ENCODE results near the gene CTSC. TPM values are rescaled to one million over a fixed set of nuclear protein-coding genes. Genes with fewer than 3 reads are reported as not detected.
A peak's percentile ranks its signal among the peaks of the same experiment; 100 is the strongest.

Gene CTSC
- polyA plus RNA-seq (2013, experiment 1 of 2; ENCODE audit: insufficient read length): 36.3 TPM
- 17.0 TPM for polyA plus RNA-seq (2013, experiment 2 of 2; ENCODE audit: insufficient read length)

- peak; percentile 81 for DNase-seq
Measured at GRCh38 chr11:88337181-88337986, at the start of gene CTSC. Gene CTSC, minus strand, starts transcription at chr11:88337736. Its CDS starts 64 bp downstream, at chr11:88337672.

- no peak for DNase-seq
Measured at GRCh38 chr11:88384669-88385005, 47.1 kb upstream of the CTSC start.

DNA sequence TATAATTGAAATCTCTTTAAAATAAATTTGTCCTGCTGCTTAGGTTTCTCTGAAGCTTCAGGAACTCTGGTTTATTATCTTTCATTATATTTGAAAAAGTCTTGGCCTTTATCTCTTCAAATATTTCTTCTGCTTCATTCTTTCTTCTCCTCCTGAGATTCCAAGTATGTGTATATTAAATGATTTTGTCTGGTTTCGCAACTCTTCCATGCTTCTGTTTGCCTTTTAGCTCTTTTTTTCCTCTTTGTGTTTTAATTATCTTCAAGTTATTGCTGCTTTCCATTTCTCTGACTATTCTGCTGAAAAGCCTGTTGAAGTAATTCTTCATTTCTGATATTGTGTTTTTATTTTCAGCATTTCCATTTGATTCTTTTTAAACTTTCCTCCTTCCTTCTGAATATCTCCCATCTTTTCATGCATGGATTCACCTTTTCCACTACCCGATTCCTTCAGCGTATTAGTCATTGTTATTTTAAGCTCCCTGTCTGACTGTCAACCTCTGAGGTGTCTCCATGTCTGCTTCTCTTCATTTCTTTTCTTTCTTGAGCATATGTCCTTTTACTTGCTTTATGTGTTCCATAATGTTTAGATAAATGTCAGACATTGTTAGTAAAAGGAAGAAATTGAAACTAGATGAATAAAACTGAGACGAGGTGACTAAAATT is 46.6 kb upstream of the CTSC start:
- no peak for DNase-seq

DNA sequence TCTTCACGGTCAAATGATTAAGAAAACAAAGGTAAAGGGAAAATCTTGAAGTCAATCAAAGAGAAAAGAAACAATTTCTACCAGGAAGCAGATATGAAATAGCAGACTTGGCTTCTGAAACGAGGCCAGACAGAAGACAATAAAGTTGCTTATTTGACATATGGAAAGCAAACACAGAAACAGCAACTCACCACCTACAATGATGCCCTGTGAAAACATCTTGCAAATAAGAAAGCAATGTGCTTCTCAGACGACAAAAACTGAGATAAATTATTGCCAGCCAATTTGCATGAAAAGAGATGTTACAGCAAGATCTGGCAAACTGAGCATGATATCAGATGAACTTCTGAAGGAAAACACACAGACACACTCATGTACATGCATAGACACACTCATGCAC is 45.9 kb upstream of the CTSC start:
- DNase-seq: no peak

DNA sequence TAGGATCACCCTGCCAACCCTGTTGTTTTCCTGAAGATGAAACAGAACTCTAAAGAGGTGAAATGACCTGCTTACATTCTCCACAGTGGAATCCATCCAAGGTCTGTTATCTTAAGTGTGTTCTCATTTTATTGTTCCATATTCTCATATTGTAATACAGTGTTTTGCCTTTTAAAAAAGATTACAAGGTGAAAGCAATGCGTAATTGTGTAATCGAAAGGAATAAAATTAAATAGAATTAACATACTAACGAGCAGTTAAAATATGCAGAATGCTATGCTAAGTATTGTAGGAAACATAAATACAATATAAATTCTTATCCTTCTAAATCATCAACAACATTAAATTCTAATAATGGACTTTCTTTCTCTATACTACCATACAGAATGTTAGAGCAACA is 41.6 kb upstream of the CTSC start:
- DNase-seq: no peak

DNA sequence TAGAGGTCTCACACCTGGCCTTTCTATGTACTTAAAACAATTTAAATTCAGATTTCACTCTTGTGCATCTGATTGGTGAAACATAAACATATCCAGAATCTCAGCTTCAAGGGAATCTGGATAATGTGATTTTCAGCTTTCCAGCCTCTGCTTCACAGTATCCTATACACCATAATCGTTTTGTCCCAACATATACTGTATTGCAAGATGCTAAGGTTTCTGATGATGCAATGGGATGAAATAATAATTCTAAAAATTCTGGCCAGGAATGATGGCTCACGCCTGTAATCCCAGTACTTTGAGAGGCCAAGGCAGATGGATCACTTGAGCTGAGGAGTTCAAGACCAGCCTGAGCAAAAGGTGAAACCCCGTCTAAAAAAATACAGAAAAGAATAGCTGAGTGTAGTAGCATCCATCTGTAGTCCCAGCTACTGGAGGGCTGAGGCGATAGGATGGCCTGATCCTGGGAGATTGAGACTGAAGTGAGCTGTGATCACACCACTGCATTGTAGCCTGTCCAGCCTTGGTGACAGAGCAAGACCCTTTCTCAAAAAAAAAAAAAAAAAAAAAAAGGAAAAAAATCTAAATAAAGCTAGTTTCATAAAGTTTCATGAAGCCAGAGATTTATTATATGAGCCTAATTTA is 41.0 kb upstream of the CTSC start:
- DNase-seq: no peak

GRCh38 chr11:88377646-88378045 is 40.1 kb upstream of the CTSC start:
- no peak for DNase-seq

DNA sequence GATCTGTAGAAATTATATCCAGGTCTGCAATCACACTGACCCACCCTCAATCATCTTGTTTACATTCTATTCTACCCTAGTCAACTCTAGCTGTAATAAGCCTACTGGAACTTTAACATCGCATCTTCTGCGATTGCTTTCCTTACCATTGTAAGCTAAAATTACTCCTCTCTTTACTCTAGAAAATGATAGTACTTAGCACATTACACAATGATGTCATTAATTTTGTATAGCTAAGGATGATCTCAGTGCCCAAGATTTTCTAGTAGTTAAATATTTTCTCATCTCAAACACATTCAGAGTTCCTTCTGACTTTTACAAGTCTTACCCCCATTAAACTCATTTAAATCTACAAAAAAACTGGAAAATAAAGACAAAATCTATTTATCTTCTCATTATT is 39.6 kb upstream of the CTSC start:
- DNase-seq: peak; percentile 31

DNA sequence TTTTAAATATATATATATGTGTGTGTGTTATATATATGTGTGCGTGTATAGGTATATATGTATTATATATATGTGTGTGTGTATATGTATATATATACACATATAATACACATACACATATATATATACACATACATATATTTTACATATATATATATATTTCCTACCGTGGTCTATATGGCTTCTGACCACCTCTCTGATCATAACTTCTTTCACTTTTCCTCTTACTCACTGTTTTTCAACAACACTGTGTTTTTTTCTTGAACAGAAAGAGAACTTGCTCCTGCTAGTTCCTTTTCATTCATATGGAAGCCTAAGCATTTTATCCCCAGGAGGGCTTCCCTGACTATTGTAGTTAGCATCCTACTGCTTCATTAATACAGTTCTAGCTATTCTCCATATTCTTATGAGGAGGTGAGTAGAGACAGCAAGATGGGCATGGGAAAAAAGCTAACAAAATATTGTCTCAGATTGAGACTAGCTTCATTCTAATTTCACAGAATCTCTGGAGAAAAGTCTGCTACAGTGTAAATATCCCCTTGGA is 38.5 kb upstream of the CTSC start:
- no peak for DNase-seq

DNA sequence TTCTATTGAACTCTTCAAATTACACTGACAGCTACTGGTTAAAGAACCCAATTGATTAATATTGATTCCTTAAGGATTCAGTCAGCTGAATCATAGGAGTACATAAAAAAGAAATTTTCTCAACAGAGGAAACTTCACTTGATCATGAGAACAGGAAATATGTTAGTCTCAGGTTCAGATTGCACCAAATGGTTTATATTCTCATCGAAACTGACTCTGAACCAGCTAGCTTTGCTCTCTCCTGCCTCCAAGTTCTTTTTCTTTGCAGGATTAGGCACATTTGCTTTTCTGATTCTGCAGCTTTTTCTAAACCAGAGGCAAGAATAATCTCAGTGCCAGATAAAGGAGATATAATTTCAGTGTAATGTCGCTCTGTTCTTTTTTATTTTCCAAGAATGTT is 33.2 kb upstream of the CTSC start:
- DNase-seq: no peak

- no peak for DNase-seq
Measured at GRCh38 chr11:88367310-88367709, 29.8 kb upstream of the CTSC start.

DNA sequence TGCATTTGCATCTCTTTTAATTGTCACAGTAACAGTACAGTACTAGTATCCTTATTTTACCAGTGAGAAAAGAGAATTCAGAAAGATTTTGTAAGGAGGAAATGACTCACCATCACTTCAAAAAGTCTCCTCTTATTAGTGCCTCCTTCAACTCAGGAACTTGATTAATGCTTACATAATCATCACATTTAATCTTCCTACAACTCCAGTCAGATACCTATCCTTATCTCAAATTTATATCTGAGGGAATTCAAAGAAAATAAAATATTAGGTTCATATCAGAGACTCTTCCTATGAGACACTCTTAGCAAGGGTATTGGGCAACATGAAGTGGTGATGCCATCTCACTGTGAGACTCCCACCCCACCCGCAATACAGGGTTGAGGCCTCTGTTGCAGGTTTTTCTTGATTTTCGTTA is 26.1 kb upstream of the CTSC start:
- peak; percentile 6 for DNase-seq

DNA sequence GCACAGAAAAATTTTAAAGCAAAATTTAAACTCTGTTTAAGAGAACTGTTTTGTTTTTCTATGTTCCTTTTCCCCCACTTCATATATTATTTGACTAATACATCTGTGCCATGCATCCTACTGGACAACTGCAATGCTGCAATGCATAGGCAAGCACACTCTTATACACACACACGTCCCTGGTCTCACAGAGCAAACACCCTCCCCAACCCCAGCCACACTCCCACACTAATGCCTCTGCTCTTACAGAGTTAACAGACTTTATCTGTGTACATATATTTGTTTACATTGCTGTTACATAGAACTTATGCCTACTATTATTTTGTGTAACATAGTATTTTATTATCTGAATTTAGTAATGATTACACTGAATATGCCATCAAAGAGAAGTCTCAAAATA is 25.5 kb upstream of the CTSC start:
- no peak for DNase-seq

- DNase-seq: no peak
Measured at GRCh38 chr11:88360141-88360540, 22.6 kb upstream of the CTSC start.

GRCh38 chr11:88359541-88359940 is 22.0 kb upstream of the CTSC start:
- DNase-seq: no peak

DNA sequence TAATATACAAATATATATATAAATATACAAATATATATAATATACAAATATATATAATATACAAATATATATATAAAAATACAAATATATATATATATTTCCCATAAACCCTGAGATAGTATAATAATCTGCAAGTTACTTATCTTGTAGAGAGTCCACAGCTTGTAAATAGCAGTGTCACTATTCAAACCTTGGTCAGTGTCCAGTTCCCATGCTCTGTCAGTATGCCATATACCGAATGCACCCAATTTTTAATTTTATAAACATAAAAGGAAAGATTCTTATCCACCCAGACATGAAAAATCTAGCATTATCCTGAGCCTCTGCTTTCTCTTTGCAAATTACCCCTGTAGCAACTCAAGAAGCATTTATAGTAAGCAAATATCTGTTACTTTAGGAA is 21.6 kb upstream of the CTSC start:
- no peak for DNase-seq

DNA sequence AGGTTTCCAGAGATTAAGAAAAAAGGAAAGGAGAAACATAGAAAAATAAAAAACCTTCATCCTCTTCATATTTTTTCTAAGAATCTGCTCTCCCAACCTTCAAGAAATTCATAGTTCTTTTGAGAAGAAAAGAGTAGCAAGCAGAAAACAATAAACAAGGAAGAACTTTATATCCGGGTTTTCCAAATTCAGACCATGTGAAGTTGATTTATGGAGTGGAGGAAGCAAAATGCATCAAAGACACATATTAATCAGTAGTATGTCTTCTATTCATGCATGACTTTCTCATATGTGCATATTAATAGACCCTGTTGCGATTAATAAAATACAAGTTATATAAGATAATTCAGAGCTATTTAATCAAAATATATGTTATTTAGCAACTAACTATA is 20.5 kb upstream of the CTSC start:
- no peak for DNase-seq

DNA sequence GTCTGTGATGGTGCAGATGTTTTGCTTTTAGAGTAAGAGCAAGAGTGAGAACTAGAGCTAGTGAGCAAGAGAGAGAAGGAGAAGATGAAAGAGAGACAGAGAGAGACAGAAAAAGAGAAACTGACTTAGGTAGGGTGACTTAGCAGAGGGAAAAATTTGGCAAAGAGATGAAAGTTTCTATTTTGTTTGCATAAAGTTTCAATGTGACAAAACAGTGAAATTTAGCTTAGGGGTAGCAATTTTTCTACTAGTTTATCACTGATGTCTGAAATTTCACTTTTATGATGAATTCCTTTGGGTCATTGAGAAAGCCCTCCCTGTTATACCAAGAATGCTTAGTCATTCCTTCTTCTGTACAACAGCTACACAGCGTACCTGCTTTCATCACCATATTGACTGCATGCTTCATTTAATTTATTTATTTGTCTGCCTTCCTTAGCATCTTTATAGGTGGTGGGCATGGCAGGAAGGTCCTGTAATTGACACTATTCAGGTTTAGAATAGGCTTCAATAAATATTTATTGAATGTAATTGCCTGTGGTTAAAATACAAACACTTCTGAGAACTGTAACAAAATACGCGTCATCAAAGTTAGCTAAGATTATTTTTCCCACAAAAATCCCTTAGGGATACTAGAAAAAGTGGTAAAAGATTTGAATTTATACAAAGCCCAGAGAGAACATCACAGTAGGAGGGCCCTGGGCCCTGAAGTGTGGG is 19.9 kb upstream of the CTSC start:
- DNase-seq: no peak

- no peak for DNase-seq
Measured at GRCh38 chr11:88355887-88356286, 18.4 kb upstream of the CTSC start.

DNA sequence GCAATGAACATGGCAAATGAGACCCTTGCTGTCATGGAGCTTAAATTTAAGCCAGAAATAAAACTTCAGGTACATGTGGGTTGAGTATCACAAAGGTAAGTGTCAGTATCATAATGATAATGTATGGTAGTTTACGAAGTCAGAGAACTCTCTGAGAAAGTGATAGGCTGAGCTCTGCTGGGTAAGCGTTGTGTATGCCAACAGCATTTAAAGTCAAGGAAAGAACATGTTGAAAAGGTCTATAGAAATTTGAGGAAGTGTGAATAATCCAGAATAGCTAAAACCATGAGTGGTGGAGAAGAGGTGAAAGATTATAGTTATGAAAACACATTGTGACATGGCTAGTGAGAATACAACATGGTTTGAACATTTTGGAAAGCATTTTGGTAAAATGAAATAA is 17.4 kb upstream of the CTSC start:
- DNase-seq: no peak

GRCh38 chr11:88353835-88354496 is 16.4 kb upstream of the CTSC start:
- no peak for DNase-seq

DNA sequence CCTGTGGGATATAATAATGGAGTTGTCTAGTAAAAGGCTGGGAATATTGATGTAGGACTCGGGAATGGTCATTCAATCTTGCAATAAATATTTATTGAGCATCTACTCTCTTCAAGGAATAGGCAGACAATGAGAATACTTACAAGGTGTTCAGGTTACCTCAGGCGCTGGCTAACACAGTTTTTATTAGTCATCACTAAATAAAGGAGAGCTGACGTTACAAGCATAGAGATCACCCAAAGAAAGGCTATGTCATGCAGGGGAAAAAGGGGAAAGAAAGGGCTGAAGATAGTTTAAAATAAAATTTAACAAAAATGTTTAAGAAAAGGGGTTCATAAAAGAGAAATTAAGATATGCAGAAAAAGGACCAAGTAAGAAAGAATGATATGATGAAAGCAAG is 15.8 kb upstream of the CTSC start:
- DNase-seq: no peak
